Measurements from ENCODE around the gene ERP27. TPM values are rescaled to one million over a fixed set of nuclear protein-coding genes. Genes with fewer than 3 reads are reported as not detected.
A peak's percentile ranks its signal among the peaks of the same experiment; 100 is the strongest.

The ERP27 gene
- total and polyA plus RNA-seq, 9 donors, result 0.09 to 1.2 (median 0.48) TPM

DNA sequence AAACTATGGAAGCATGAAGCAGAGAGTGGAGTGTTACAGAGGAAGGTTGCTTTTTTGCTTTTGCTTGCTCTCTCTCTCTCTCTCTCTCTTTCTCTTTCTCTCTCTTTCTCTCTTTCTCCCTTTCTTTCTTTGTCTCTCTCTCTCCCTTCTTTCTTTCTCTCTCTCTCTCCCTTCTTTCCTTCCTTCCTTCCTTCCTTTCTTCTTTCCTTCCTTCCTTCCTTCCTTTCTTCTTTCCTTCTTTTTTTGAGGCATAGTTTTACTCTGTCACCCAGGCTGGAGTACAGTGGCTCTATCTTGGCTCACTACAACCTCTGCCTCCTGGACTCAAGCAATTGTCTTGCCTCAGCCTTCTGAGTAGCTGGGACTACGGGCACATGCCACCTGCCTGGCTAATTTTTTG is 15.4 kb upstream of the ERP27 start:
- Histone ChIP-seq H3K4me3 (ENCODE audit: low read length) (no peak overlapping the region), H3K9me3 (replicated peaks; ENCODE audit: control insufficient read depth, low read depth, low read length) (no peaks in the 10 kb centered on the region), H3K27ac (ENCODE audit: low read length) (no peak overlapping the region), H3K36me3 (ENCODE audit: control insufficient read depth, insufficient read depth, low read length) (no peaks in the 10 kb centered on the region), H3K4me1 (ENCODE audit: control insufficient read depth, insufficient read depth, low read length) (peaks cover 5% of the 10 kb centered on the region), H3K27me3 (ENCODE audit: control insufficient read depth, insufficient read depth, low read length) (no peaks in the 10 kb centered on the region)
- no peak for DNase-seq
- WGBS (ENCODE audit: insufficient coverage), result no CpG with 5 or more reads among the region's 1 CpG

- peaks cover 8% of the 10 kb centered on the region for H3K4me1 ChIP-seq (ENCODE audit: control insufficient read depth, insufficient read depth, low read length)
- no peaks in the 10 kb centered on the region for H3K9me3 ChIP-seq (replicated peaks; ENCODE audit: control insufficient read depth, low read depth, low read length)
- 88% methylated on average over 1 of the region's 7 CpGs for WGBS (ENCODE audit: insufficient coverage)
- no peak overlapping the region for H3K4me3 ChIP-seq (ENCODE audit: low read length)
- no peaks in the 10 kb centered on the region for H3K27me3 ChIP-seq (ENCODE audit: control insufficient read depth, insufficient read depth, low read length)
- DNase-seq, result peak; percentile 88
- H3K36me3 ChIP-seq (ENCODE audit: control insufficient read depth, insufficient read depth, low read length), result no peaks in the 10 kb centered on the region
- peak overlapping the region; percentile 81 for H3K27ac ChIP-seq (ENCODE audit: low read length)
Measured at GRCh38 chr12:14952299-14952921, 14.1 kb upstream of the ERP27 start.

- H3K9me3 ChIP-seq (replicated peaks; ENCODE audit: control insufficient read depth, low read depth, low read length), result no peaks in the 10 kb centered on the region
- H3K4me1 ChIP-seq (ENCODE audit: control insufficient read depth, insufficient read depth, low read length), result peaks cover 8% of the 10 kb centered on the region
- no peak overlapping the region for H3K4me3 ChIP-seq (ENCODE audit: low read length)
- no peaks in the 10 kb centered on the region for H3K36me3 ChIP-seq (ENCODE audit: control insufficient read depth, insufficient read depth, low read length)
- H3K27me3 ChIP-seq (ENCODE audit: control insufficient read depth, insufficient read depth, low read length), result no peaks in the 10 kb centered on the region
- DNase-seq, result no peak
- no CpG with 5 or more reads among the region's 1 CpG for WGBS (ENCODE audit: insufficient coverage)
- peak overlapping the region; percentile 81 for H3K27ac ChIP-seq (ENCODE audit: low read length)
Measured at GRCh38 chr12:14951851-14952250, 13.5 kb upstream of the ERP27 start.

DNA sequence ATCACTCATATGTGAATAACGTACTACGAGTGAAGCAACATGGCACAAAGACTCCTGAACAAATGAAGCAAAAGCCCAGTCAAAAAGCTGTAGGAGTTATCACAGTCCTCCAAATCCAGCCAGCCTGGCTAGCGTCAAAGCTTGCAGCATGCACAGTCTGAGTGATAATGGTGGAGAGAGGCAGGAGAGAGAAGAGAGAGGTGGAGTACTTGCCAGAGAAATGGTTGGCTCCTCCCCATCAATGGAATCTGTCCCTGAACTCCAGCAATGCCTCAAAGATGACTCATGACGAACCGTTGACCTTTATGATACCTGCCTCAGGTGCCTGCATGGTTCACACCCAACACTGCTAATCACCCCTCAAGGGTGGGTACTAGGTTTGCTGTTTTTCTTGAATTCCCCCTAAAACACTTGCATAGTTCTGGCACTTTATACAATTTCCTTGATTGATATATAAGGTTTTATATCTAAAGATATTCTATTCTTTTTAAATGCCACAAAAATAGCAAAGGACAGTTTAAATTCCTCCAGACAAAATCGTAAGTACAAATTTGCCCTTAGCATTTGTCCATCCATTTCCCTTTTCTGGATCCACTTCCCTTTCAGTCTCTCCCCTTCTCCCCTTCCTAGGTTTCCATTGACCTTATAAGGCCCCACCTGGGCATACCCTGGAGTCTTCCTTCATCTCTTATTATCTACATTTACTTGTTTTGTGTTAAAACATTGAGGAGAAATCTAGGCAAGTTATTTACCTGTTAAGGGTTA is 12.8 kb upstream of the ERP27 start:
- Histone ChIP-seq H3K27me3 (ENCODE audit: control insufficient read depth, insufficient read depth, low read length) (no peaks in the 10 kb centered on the region), H3K4me1 (ENCODE audit: control insufficient read depth, insufficient read depth, low read length) (peaks cover 8% of the 10 kb centered on the region), H3K27ac (ENCODE audit: low read length) (peak overlapping the region; percentile 81), H3K4me3 (ENCODE audit: low read length) (no peak overlapping the region), H3K9me3 (replicated peaks; ENCODE audit: control insufficient read depth, low read depth, low read length) (no peaks in the 10 kb centered on the region), H3K36me3 (ENCODE audit: control insufficient read depth, insufficient read depth, low read length) (no peaks in the 10 kb centered on the region)
- DNase-seq, result no peak
- WGBS (ENCODE audit: insufficient coverage), result 64% methylated on average over 1 of the region's 6 CpGs

DNA sequence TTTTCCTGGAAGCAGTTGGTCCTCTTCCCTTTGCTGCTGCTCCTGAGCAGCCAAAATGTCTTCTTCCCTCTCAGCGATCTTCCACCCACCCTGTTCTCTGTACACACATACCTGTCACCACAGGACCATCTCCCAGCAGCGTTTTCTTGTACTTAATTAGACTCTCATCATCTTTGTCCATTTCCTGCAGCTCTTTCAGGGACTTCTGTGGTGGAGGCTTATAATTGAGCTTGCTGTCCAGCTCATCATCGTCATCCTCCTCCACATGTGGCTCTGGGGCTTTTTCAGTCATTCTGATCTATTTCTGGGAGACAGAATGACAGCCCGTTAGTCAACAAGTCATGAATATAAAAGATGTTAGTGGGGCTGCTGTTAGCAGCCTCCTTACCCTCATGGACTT is 12.1 kb upstream of the ERP27 start:
- H3K4me3 ChIP-seq (ENCODE audit: low read length), result no peak overlapping the region
- no peak for DNase-seq

GRCh38 chr12:14949631-14950030 is 11.3 kb upstream of the ERP27 start:
- no peaks in the 10 kb centered on the region for H3K9me3 ChIP-seq (replicated peaks; ENCODE audit: control insufficient read depth, low read depth, low read length)
- WGBS (ENCODE audit: insufficient coverage), result 98% methylated on average over 5 of the region's 5 CpGs
- DNase-seq, result no peak
- H3K27me3 ChIP-seq (ENCODE audit: control insufficient read depth, insufficient read depth, low read length), result no peaks in the 10 kb centered on the region
- no peak overlapping the region for H3K4me3 ChIP-seq (ENCODE audit: low read length)
- H3K4me1 ChIP-seq (ENCODE audit: control insufficient read depth, insufficient read depth, low read length), result peaks cover 8% of the 10 kb centered on the region
- H3K27ac ChIP-seq (ENCODE audit: low read length), result peak overlapping the region; percentile 71
- H3K36me3 ChIP-seq (ENCODE audit: control insufficient read depth, insufficient read depth, low read length), result no peaks in the 10 kb centered on the region

More for the DNA sequence above, 12.1 kb upstream of the ERP27 start:
- H3K36me3 ChIP-seq (ENCODE audit: control insufficient read depth, insufficient read depth, low read length), result no peaks in the 10 kb centered on the region
- H3K4me1 ChIP-seq (ENCODE audit: control insufficient read depth, insufficient read depth, low read length), result peaks cover 8% of the 10 kb centered on the region
- no peaks in the 10 kb centered on the region for H3K9me3 ChIP-seq (replicated peaks; ENCODE audit: control insufficient read depth, low read depth, low read length)
- no peaks in the 10 kb centered on the region for H3K27me3 ChIP-seq (ENCODE audit: control insufficient read depth, insufficient read depth, low read length)
- H3K27ac ChIP-seq (ENCODE audit: low read length), result no peak overlapping the region
- WGBS (ENCODE audit: insufficient coverage), result 53% methylated on average over 2 of the region's 4 CpGs

DNA sequence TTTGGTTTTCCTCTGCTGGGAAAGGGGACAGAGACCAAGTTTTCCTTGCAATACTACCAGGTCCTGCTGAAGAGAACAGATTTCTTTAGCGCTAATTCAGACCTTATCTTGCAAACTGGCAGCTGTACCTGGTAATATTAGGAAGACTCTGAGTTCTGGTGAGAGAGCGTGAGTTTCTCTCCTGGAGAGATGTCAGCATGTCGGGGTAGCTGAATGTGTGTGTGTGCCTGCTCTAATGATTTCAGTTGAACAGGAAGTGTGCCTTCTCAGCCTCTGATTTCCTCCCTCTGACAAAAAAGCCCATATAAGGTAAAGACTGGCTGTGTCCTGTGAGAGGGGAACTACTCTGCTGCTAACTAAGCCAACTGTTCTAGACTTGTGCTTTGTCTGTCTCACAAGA is 10.3 kb upstream of the ERP27 start:
- Histone ChIP-seq H3K27ac (ENCODE audit: low read length) (peak overlapping the region; percentile 71), H3K4me3 (ENCODE audit: low read length) (no peak overlapping the region), H3K36me3 (ENCODE audit: control insufficient read depth, insufficient read depth, low read length) (no peaks in the 10 kb centered on the region), H3K9me3 (replicated peaks; ENCODE audit: control insufficient read depth, low read depth, low read length) (no peaks in the 10 kb centered on the region), H3K27me3 (ENCODE audit: control insufficient read depth, insufficient read depth, low read length) (no peaks in the 10 kb centered on the region), H3K4me1 (ENCODE audit: control insufficient read depth, insufficient read depth, low read length) (peaks cover 8% of the 10 kb centered on the region)
- peak; percentile 90 for DNase-seq
- no CpG with 5 or more reads among the region's 3 CpGs for WGBS (ENCODE audit: insufficient coverage)

- no CpG with 5 or more reads among the region's 1 CpG for WGBS (ENCODE audit: insufficient coverage)
- Histone ChIP-seq H3K4me1 (ENCODE audit: control insufficient read depth, insufficient read depth, low read length) (peaks cover 8% of the 10 kb centered on the region), H3K9me3 (replicated peaks; ENCODE audit: control insufficient read depth, low read depth, low read length) (no peaks in the 10 kb centered on the region), H3K27me3 (ENCODE audit: control insufficient read depth, insufficient read depth, low read length) (no peaks in the 10 kb centered on the region), H3K4me3 (ENCODE audit: low read length) (no peak overlapping the region), H3K36me3 (ENCODE audit: control insufficient read depth, insufficient read depth, low read length) (no peaks in the 10 kb centered on the region), H3K27ac (ENCODE audit: low read length) (no peak overlapping the region)
- no peak for DNase-seq
Measured at GRCh38 chr12:14946861-14947260, 8.5 kb upstream of the ERP27 start.

DNA sequence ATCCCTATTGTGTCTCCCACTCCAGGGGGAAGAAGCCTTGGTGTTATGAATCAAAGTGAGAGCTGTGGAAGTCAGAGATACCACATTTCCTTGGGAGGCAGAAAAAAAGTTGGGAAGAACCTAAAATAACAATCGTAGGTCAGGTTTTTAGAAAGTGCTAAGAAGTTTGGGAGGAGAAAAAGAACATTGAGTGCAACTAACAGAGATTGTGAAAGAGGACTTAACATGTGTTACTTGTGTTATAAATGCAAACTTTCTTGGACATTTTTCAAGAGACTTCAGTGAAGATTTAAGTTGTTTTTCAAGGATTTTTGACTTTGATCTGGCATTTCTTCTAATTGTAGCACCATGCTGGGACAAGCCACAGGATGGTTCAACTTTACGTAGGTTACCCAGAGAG is 7.8 kb upstream of the ERP27 start:
- Histone ChIP-seq H3K4me3 (ENCODE audit: low read length) (no peak overlapping the region), H3K4me1 (ENCODE audit: control insufficient read depth, insufficient read depth, low read length) (peaks cover 5% of the 10 kb centered on the region), H3K27me3 (ENCODE audit: control insufficient read depth, insufficient read depth, low read length) (no peaks in the 10 kb centered on the region), H3K36me3 (ENCODE audit: control insufficient read depth, insufficient read depth, low read length) (no peaks in the 10 kb centered on the region), H3K9me3 (replicated peaks; ENCODE audit: control insufficient read depth, low read depth, low read length) (no peaks in the 10 kb centered on the region), H3K27ac (ENCODE audit: low read length) (no peak overlapping the region)
- no peak for DNase-seq
- 88% methylated on average over 2 of the region's 2 CpGs for WGBS (ENCODE audit: insufficient coverage)

- WGBS (ENCODE audit: insufficient coverage), result 97% methylated on average over 7 of the region's 12 CpGs
- no peaks in the 10 kb centered on the region for H3K9me3 ChIP-seq (replicated peaks; ENCODE audit: control insufficient read depth, low read depth, low read length)
- no peaks in the 10 kb centered on the region for H3K27me3 ChIP-seq (ENCODE audit: control insufficient read depth, insufficient read depth, low read length)
- H3K27ac ChIP-seq (ENCODE audit: low read length), result no peak overlapping the region
- no peak overlapping the region for H3K4me3 ChIP-seq (ENCODE audit: low read length)
- H3K36me3 ChIP-seq (ENCODE audit: control insufficient read depth, insufficient read depth, low read length), result no peaks in the 10 kb centered on the region
- H3K4me1 ChIP-seq (ENCODE audit: control insufficient read depth, insufficient read depth, low read length), result no peaks in the 10 kb centered on the region
- no peak for DNase-seq
Measured at GRCh38 chr12:14942196-14942931, 4.0 kb upstream of the ERP27 start.

All from muscle of leg (tissue), 11 donors.